HFF-Myc (cell line): ENCODE data around the gene FES.

Source experiments
- DNase-seq: peaks from one replicate; pipeline ENCODE4 v3.0.0-alpha.2; 2011; ENCODE audit warnings: low read depth; ENCODE audit errors: extremely low read depth
- H3K4me3 ChIP-seq: replicated peaks from 2 replicates; pipeline ENCODE4 v1.5.1; 2011; ENCODE audit warnings: low read depth, mild to moderate bottlenecking, control low read depth, low read length
- CTCF ChIP-seq: IDR thresholded peaks from 2 replicates; pipeline ENCODE4 v1.5.1; 2012; ENCODE audit warnings: mild to moderate bottlenecking, low read depth, low read length, control low read depth; ENCODE audit errors: missing control alignments

The FES gene

GRCh38 chr15:90884719-90885431 lies 571 bp downstream of the FES start:
- TF ChIP-seq CTCF = no peak
- DNase-seq = no peak
- peak overlapping the region; percentile 31 for H3K4me3 ChIP-seq

- DNase-seq = no peak
- H3K4me3 ChIP-seq = no peak overlapping the region
- TF ChIP-seq CTCF = peak; percentile 99
Measured at GRCh38 chr15:90885432-90886290, 1.4 kb downstream of the FES start.

- no peak for DNase-seq
- TF ChIP-seq CTCF = no peak
Measured at GRCh38 chr15:90886291-90886614, 1.9 kb downstream of the FES start.

GRCh38 chr15:90887037-90887481 lies 2.8 kb downstream of the FES start:
- H3K4me3 ChIP-seq = no peak overlapping the region
- no peak for TF ChIP-seq CTCF
- no peak for DNase-seq

More at GRCh38 chr15:90886291-90886614, 1.9 kb downstream of the FES start:
- H3K4me3 ChIP-seq = no peak overlapping the region

- H3K4me3 ChIP-seq = no peak overlapping the region
- DNase-seq = no peak
- no peak for TF ChIP-seq CTCF
Measured at GRCh38 chr15:90889313-90889730, 5.0 kb downstream of the FES start.

- DNase-seq = no peak
- no peak for TF ChIP-seq CTCF
- no peak overlapping the region for H3K4me3 ChIP-seq
Measured at GRCh38 chr15:90889736-90890456, 5.6 kb downstream of the FES start.
